Activated CD4-positive, alpha-beta memory T cell treated with anti-CD3 and anti-CD28 coated beads, Interleukin-2, amount 10 ng/mL, durations not matched to agents 7 days and 5 days (primary cell): ENCODE results near the gene DMD. TPM values are rescaled to one million over a fixed set of nuclear protein-coding genes. Genes with fewer than 3 reads are reported as not detected.

ENCODE experiments used
- CTCF ChIA-PET: fragments of 350-600 bp; sonication (Branson Sonifier 250); formaldehyde crosslinking; loops from one replicate; lab custom pipeline; 2021; ENCODE audit warnings: antibody characterized with exemption, inconsistent platforms; lab: Charles Lee
- POLR2A ChIA-PET: fragments of 350-600 bp; sonication (Branson Sonifier 250); formaldehyde crosslinking; loops from one replicate; lab custom pipeline; 2021; ENCODE audit warnings: antibody characterized with exemption; lab: Charles Lee
- DNase-seq: peaks from one replicate; pipeline ENCODE4 v3.0.0-alpha.2; 2020
- H3K27ac Mint-ChIP-seq: one replicate; pipeline ENCODE4 v1.8.0; 2021; ENCODE audit warnings: mild to moderate bottlenecking, mixed read lengths
- H3K27me3 Mint-ChIP-seq: one replicate; pipeline ENCODE4 v1.8.0; 2021; ENCODE audit warnings: mixed read lengths
- H3K36me3 Mint-ChIP-seq: one replicate; pipeline ENCODE4 v1.8.0; 2021; ENCODE audit warnings: low read depth, mixed read lengths
- H3K4me1 Mint-ChIP-seq: one replicate; pipeline ENCODE4 v1.8.0; 2021; ENCODE audit warnings: mixed read lengths
- H3K4me3 Mint-ChIP-seq: one replicate; pipeline ENCODE4 v1.8.0; 2021; ENCODE audit warnings: mild to moderate bottlenecking, mixed read lengths
- H3K9me3 Mint-ChIP-seq: one replicate; pipeline ENCODE4 v1.8.0; 2021; ENCODE audit warnings: mixed read lengths
- total RNA-seq, 2 experiments: library from RNA; stranded (reverse); gene quantifications; one replicate each; pipeline ENCODE4 v1.2.3, GENCODE V29; 2021

Gene DMD
- total RNA-seq, 2 experiments from 2014 or later, result 1.4 to 1.5 TPM

DNA sequence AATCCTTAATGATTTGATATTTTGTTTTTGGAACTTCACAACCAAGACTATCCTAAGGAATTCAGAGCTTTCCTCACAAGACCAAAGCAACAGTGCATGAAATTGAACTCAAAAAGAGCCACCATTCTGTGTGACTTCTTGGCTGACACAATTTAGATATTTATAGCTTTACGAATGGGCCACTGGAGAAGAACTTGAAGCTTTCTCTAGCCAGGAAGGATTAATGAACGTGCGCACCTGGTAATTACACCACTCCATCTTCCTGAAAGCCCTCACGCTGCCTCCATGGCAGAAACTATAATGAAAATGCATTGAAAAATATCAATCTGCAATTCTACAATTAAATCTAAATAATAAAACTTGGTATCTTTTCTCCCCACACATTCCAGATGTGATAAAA is 1057.8 kb downstream of the DMD start:
- H3K9me3 Mint-ChIP-seq, result no peaks in the 10 kb centered on the region
- CTCF ChIA-PET, result no interaction called here

DNA sequence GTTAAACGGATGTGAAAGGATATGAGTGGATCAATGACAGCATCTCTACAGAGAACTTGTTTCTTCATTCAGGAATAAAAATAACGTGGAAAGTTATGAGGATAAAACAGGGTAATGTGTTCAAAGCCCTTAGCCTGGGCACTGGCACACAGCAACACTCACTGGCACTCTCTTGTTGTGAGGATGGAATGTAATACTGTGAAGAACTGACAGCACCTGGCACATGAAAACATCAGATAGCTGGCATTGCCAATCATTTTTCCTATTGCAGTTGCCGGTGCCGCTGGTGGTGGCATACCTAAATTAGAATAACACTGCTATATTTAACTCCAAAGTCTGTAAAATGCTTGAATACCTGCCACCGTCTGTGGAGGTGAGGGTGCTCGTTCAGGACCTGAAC is 1061.2 kb downstream of the DMD start:
- no peaks in the 10 kb centered on the region for H3K36me3 Mint-ChIP-seq
- no peaks in the 10 kb centered on the region for H3K4me1 Mint-ChIP-seq
- POLR2A ChIA-PET, result no interaction called here

More for the DNA sequence above, 1057.8 kb downstream of the DMD start:
- no peaks in the 10 kb centered on the region for H3K27me3 Mint-ChIP-seq
- H3K4me3 Mint-ChIP-seq, result no peak overlapping the region
- no peaks in the 10 kb centered on the region for H3K4me1 Mint-ChIP-seq
- POLR2A ChIA-PET, result no interaction called here
- no peak for DNase-seq
- no peak overlapping the region for H3K27ac Mint-ChIP-seq
- H3K36me3 Mint-ChIP-seq, result no peaks in the 10 kb centered on the region

DNA sequence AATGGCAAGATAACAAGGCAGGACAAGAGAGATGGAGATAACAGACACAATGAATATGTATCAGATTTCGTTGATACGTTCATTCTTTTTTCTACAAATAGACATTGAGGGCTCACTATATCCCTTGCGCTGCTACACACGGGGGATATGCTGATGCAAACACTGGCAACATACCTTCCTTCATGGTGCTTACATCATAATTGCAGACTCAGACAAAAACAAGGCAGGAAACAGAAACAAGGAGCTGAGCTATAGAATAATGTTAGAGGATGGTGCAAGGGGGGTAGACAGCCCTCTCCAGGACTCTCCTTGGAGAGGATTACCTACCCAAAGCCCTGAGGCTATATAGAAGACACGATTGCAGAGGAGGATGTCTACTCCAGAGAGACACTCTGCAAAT is 1069.5 kb downstream of the DMD start:
- POLR2A ChIA-PET, result no interaction called here
- H3K36me3 Mint-ChIP-seq, result no peaks in the 10 kb centered on the region
- no peaks in the 10 kb centered on the region for H3K4me1 Mint-ChIP-seq
- no peak overlapping the region for H3K4me3 Mint-ChIP-seq
- CTCF ChIA-PET, result no interaction called here
- no peak for DNase-seq
- H3K27ac Mint-ChIP-seq, result no peak overlapping the region
- no peaks in the 10 kb centered on the region for H3K9me3 Mint-ChIP-seq
- no peaks in the 10 kb centered on the region for H3K27me3 Mint-ChIP-seq

More for the DNA sequence above, 1061.2 kb downstream of the DMD start:
- Mint-ChIP-seq H3K9me3 (no peaks in the 10 kb centered on the region), H3K27ac (no peak overlapping the region), H3K4me3 (no peak overlapping the region), H3K27me3 (no peaks in the 10 kb centered on the region)
- CTCF ChIA-PET, result no interaction called here
- DNase-seq, result no peak

DNA sequence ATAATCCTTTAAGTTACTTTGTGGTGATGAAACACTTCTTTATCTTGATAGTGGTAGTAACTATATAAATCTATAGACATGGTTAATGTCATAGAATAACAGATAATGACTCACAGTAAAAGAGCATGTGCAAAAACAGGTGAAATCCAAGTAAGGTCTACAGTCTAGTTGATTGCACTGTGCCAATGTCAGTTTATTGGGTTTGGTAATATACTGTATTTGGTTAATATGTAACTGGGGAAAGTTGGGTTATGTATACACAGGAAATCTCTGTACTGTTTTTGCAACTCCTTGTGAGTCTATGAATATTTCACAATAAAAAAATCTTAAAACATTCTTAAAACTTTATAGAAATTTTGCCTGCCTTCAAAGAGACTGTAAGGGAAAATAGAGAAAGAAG is 1071.9 kb downstream of the DMD start:
- POLR2A ChIA-PET, result no interaction called here
- Mint-ChIP-seq H3K4me3 (no peak overlapping the region), H3K27me3 (no peaks in the 10 kb centered on the region), H3K36me3 (no peaks in the 10 kb centered on the region), H3K4me1 (no peaks in the 10 kb centered on the region), H3K27ac (no peak overlapping the region), H3K9me3 (no peaks in the 10 kb centered on the region)
- no peak for DNase-seq
- CTCF ChIA-PET, result no interaction called here

DNA sequence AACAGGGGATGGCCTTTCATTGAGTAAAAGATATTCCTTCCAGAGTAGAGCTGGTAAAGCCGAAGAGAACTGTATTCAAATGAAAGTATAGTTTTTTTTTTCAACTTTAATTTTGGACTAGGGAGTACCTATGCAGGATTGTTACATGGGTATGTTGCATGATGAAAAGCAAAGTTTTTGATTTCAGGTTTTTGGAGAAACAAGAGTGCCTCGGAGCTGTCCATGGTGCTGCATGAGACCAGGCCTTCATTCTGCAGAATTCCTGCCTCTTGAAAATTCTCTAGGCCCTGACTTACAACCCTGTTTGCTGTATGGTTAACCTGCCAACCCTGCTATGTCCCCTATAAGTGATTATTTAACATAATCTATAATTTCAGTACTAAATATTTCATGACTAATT is 1073.8 kb downstream of the DMD start:
- ChIA-PET CTCF (no interaction called here), POLR2A (no interaction called here)
- no peaks in the 10 kb centered on the region for H3K9me3 Mint-ChIP-seq
- H3K27me3 Mint-ChIP-seq, result no peaks in the 10 kb centered on the region
- no peak overlapping the region for H3K4me3 Mint-ChIP-seq
- H3K4me1 Mint-ChIP-seq, result no peaks in the 10 kb centered on the region
- no peak for DNase-seq
- no peak overlapping the region for H3K27ac Mint-ChIP-seq
- H3K36me3 Mint-ChIP-seq, result no peaks in the 10 kb centered on the region

DNA sequence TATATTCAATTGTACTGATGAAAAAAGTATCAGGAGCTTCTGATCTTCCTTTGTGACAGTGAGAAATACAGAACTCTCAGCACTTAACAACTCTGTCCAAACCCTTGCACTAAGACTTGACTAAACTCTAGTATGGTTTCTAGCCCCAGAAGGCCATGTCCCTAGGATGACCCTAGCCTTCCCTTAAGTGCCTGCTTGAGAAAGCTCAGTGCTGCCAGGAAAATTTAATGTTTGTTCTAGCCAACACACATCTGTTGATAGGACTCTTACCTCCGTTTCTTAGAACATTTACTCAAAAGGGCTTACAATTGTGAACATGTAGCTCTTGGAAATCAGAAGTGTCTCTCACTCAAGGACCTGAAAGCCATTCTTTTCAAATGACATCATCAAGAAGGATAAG is 1084.4 kb downstream of the DMD start:
- POLR2A ChIA-PET, result no interaction called here
- H3K27me3 Mint-ChIP-seq, result no peaks in the 10 kb centered on the region
- no peak for DNase-seq
- no peaks in the 10 kb centered on the region for H3K4me1 Mint-ChIP-seq
- H3K4me3 Mint-ChIP-seq, result no peak overlapping the region
- peaks cover 4% of the 10 kb centered on the region for H3K9me3 Mint-ChIP-seq
- no peaks in the 10 kb centered on the region for H3K36me3 Mint-ChIP-seq
- CTCF ChIA-PET, result no interaction called here
- H3K27ac Mint-ChIP-seq, result no peak overlapping the region

DNA sequence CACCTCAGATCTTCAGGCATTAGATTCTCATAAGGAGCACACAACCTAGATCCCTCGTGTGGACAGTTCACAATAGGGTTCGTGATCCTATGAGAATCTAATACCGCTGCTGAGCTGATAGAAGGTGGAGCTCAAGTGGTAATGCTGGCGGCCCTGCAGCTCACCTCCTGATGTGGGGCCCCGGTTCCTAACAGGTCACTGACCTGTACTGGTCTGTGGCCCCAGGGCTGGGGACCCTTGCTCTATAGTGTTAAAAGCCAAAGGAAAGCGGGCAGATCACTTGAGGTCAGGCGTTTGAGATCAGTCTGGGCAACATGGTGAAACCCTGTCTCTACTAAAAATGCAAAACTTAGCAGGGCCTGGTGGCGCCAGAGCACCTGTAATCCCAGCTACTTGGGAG is 1092.5 kb downstream of the DMD start:
- no peaks in the 10 kb centered on the region for H3K27me3 Mint-ChIP-seq
- no peak for DNase-seq
- ChIA-PET CTCF (no interaction called here), POLR2A (no interaction called here)
- H3K36me3 Mint-ChIP-seq, result no peaks in the 10 kb centered on the region
- H3K4me3 Mint-ChIP-seq, result no peak overlapping the region
- H3K9me3 Mint-ChIP-seq, result no peaks in the 10 kb centered on the region
- H3K4me1 Mint-ChIP-seq, result no peaks in the 10 kb centered on the region
- H3K27ac Mint-ChIP-seq, result no peak overlapping the region

DNA sequence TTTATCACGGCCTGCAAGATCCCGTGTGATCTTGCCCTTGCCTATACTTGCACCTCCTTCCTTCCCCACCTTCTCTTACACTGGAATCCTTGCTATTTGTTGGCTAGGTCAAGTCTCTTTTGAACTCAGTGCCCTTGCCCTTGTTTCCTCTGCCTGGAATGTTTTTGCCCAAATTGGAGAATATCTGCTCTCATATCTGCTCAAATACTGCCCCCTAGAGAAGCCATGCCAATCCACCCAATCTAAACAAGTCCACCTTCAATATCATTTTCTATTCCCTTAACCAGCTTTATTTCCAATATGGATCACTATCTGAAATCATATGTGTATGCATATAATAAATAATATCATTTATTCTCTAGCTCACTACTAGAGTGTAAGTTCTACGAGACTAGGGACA is 1095.3 kb downstream of the DMD start:
- Mint-ChIP-seq H3K36me3 (no peaks in the 10 kb centered on the region), H3K27me3 (no peaks in the 10 kb centered on the region), H3K4me3 (no peak overlapping the region), H3K27ac (no peak overlapping the region), H3K4me1 (no peaks in the 10 kb centered on the region), H3K9me3 (no peaks in the 10 kb centered on the region)
- no peak for DNase-seq
- ChIA-PET CTCF (no interaction called here), POLR2A (no interaction called here)

DNA sequence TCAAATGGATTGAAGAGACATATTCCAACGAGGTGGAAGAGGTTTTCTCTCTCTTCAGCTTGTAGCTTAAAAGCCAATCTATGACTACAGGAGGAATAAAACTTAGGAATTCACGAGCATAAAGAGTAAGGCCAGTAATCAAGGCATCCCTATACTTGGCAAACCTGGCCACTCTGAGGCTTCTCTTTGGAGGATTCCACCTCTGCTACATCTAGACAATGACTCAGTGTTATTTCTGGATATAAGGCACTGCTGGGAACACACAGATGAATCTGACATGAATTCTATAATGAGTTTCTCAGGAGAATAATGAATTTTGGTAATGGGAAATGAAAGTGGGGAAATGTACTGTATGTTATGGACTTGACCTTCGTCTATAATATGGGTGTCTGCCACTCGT is 1123.7 kb downstream of the DMD start:
- CTCF ChIA-PET, result no interaction called here

DNA sequence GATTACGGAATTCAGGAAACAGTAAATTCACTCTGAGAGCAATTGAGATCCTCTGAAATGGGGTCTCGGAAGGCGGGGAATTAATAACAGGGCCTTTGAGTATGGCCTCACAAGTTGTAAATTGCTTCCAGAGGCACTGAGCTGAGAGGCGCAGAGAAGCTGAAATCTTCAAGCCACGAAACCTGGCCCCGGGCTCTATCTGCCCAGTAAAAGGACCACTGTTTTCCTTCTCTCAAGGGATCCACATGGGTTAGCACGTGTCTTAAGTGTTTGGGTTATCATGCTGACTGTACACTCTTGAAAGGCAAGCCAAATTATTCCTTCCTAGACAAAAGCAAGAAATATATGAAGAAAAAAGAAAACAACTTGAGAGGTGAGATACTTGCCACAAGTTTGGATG is 1126.6 kb downstream of the DMD start:
- DNase-seq, result no peak
- ChIA-PET POLR2A (no interaction called here), CTCF (no interaction called here)
- Mint-ChIP-seq H3K36me3 (no peaks in the 10 kb centered on the region), H3K27me3 (no peaks in the 10 kb centered on the region), H3K27ac (no peak overlapping the region), H3K4me1 (no peaks in the 10 kb centered on the region), H3K4me3 (no peak overlapping the region), H3K9me3 (no peaks in the 10 kb centered on the region)

More for the DNA sequence above, 1123.7 kb downstream of the DMD start:
- peaks cover 3% of the 10 kb centered on the region for H3K9me3 Mint-ChIP-seq
- POLR2A ChIA-PET, result no interaction called here
- DNase-seq, result no peak
- no peaks in the 10 kb centered on the region for H3K36me3 Mint-ChIP-seq
- H3K27me3 Mint-ChIP-seq, result no peaks in the 10 kb centered on the region
- H3K27ac Mint-ChIP-seq, result no peak overlapping the region
- no peaks in the 10 kb centered on the region for H3K4me1 Mint-ChIP-seq
- H3K4me3 Mint-ChIP-seq, result no peak overlapping the region

DNA sequence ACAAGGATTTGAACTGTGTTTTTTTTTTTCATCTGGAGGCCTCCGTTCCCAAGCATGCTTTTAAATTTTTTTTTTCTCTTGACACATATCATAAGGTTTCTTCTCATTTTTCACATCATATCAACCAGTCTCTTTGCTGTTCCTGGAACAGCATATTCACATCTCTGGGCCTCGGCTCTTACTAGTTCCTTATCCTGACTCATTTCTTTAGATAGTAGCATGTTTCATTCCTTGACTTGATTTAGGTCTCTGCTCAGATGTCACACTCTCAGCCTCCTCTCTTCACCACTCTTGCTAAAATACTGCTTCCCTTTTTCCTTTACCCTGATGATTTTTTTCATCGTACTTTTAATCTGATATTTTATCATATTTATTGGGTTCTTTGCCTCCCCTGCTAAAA is 1163.1 kb downstream of the DMD start:
- ChIA-PET CTCF (no interaction called here), POLR2A (no interaction called here)
- H3K27me3 Mint-ChIP-seq, result no peaks in the 10 kb centered on the region
- no peak overlapping the region for H3K4me3 Mint-ChIP-seq
- no peak overlapping the region for H3K27ac Mint-ChIP-seq
- H3K36me3 Mint-ChIP-seq, result no peaks in the 10 kb centered on the region
- no peak for DNase-seq
- H3K4me1 Mint-ChIP-seq, result no peaks in the 10 kb centered on the region
- H3K9me3 Mint-ChIP-seq, result no peaks in the 10 kb centered on the region

DNA sequence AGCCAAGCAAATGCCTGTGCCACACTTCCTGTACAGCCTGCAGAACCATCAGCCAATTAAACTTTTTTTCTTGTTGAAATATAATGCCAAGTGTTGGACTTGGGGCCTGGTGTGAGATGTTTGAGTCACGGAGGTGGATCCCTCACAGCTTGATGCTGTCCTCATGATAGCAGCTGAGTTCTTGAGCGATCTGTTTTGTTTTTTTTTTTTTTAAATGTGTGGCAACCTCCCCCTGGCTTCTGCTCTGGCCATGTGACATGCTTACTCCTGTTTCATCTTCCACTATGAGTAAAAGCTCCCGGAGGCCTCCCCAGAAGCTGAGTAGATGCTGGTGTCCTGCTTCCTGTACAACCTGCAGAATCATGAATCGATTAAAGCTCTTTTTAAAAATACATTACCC is 1166.2 kb downstream of the DMD start:
- Mint-ChIP-seq H3K27me3 (no peaks in the 10 kb centered on the region), H3K4me3 (no peak overlapping the region), H3K27ac (no peak overlapping the region), H3K4me1 (no peaks in the 10 kb centered on the region), H3K9me3 (no peaks in the 10 kb centered on the region), H3K36me3 (no peaks in the 10 kb centered on the region)
- ChIA-PET CTCF (no interaction called here), POLR2A (no interaction called here)
- DNase-seq, result no peak

DNA sequence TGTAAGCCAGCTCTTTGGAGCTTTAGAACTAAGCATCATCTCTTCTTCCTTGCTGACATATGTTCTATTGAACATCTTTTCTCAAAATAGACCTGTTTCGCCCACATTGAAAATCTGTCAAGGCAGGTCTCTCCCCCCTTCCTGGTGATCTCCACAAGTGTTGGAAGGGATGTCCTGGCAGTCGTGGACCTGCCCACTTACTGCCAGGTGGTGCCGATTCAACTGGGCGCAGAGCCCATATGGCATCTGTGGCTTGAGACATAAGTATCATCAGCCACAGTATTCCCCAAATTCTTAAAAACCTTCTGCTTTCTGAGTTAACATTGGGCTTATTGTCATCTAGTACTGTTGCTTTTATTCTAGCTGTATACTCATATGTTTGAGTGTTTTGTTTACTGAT is 1170.2 kb downstream of the DMD start:
- Mint-ChIP-seq H3K4me3 (no peak overlapping the region), H3K27ac (no peak overlapping the region), H3K9me3 (peaks cover 3% of the 10 kb centered on the region), H3K4me1 (no peaks in the 10 kb centered on the region), H3K36me3 (no peaks in the 10 kb centered on the region), H3K27me3 (no peaks in the 10 kb centered on the region)
- ChIA-PET CTCF (no interaction called here), POLR2A (no interaction called here)
- no peak for DNase-seq

DNA sequence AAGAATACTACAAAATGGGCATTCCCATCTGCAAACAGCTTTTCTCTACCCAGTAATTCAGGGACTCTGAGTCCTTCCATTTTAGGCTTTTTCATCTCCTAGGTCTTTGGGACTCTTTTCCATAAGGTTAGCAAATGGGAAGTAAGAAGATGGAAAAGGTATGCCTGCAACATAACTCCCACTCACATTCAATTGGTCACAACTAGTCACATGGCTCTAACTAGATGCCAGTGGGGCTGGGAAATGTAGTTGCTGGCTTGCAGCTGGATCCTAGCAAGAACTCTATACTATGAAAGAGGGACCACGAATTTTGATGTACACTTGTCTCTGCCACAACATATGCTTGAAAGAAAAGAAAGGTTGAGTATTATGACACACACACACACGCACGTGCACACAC is 1184.6 kb downstream of the DMD start:
- no peaks in the 10 kb centered on the region for H3K9me3 Mint-ChIP-seq
- no peaks in the 10 kb centered on the region for H3K4me1 Mint-ChIP-seq
- no peak for DNase-seq
- H3K27me3 Mint-ChIP-seq, result no peaks in the 10 kb centered on the region
- H3K4me3 Mint-ChIP-seq, result no peak overlapping the region
- CTCF ChIA-PET, result interaction anchor here (0.6 kb wide), 1 partner anchor 29 kb away, joined by 3 read pairs; no protein-coding TSS in a partner anchor
- POLR2A ChIA-PET, result no interaction called here
- H3K27ac Mint-ChIP-seq, result no peak overlapping the region
- H3K36me3 Mint-ChIP-seq, result no peaks in the 10 kb centered on the region

DNA sequence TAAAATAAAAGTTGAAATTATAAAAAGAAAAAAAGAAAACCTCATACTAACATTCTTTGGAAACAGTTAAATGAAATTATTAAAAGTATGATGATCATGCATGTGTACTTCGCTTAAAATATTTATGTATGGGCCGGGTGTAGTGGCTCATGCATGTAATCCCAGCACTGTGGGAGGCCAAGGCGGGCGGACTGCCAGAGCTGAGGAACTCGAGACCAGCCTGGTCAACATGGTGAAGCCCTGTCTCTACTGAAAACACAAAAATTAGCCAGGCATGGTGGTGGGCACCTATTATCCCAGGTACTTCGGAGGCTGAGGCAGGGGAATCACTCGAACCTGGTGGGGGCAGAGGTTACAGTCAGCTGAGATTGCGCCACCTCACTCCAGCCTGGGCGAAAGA is 1187.3 kb downstream of the DMD start:
- DNase-seq, result no peak
- ChIA-PET POLR2A (no interaction called here), CTCF (no interaction called here)
- Mint-ChIP-seq H3K9me3 (no peaks in the 10 kb centered on the region), H3K27me3 (no peaks in the 10 kb centered on the region), H3K4me3 (no peak overlapping the region), H3K4me1 (no peaks in the 10 kb centered on the region), H3K27ac (no peak overlapping the region), H3K36me3 (no peaks in the 10 kb centered on the region)
